ENCODE data around the gene NANOGP8.

DNA sequence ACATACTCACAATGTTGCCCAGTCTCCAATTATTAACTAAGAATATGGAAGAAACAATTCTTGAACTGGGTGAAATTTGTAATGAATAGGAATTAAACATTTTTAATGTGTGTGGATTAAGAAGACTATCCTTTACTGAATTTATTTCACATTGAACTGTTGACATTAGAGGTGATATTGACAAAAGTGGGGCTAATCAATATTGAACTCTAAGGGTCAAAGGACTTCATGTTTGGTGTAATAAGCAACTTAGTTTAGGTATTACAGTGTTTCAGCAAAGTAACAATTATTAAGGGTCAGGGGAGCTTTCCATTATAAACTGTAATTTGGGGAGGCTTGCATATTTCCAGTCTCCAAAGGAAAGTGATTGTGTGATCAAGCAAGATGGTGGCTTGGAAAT is 16.2 kb upstream of the NANOGP8 start:
- TF ChIP-seq FOXP2 (optimal IDR thresholded peaks at IDR 0.05; ENCODE audit: control extremely low read depth, extremely low read length, insufficient read depth) (no peak), POLR2AphosphoS5 (IDR thresholded peaks at IDR 0.05; ENCODE audit: borderline replicate concordance, low read depth, low read length) (no peak)
